NCI-H187 (cell line): ENCODE data around the gene C22orf15.

ENCODE experiments used
- DNase-seq, 2 experiments: peaks; one replicate each; lab custom pipeline; 2025; lab: John Stamatoyannopoulos, UW

Gene C22orf15

DNA sequence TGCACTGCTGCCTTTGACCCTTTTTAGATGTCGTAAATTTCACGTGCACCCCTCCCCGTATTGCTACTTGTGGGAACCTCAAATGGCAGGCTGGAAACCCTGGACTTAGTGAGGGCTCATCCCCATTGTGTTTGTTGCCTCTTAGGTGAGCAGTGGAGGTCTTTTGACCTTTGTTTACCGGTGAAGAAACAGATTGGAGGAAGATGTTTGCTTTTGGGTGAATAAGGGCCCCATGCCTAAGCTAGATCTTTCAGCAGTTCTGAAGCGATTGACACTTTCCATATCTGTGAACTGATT, 24.8 kb downstream of the C22orf15 start:
- no peak for DNase-seq

DNA sequence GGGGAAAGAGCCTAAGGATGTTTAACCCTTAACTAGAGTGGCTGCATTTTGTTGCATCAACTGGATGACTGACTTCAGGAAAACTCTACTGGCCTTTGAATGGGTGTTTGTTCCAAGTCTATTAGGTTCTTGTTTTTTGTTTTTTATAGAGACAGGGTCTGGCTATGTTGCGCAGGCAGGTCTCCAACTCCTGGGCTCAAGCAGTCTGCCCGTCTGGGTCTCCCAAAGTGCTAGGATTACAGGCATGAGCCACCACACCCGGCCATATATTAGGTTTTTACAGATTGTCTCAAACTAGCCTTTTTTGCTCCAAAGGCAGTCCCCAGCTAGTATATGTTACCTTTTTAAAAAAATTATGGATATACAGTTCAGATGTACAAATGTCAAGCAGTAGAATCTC, 25.1 kb downstream of the C22orf15 start:
- no peak for DNase-seq

DNA sequence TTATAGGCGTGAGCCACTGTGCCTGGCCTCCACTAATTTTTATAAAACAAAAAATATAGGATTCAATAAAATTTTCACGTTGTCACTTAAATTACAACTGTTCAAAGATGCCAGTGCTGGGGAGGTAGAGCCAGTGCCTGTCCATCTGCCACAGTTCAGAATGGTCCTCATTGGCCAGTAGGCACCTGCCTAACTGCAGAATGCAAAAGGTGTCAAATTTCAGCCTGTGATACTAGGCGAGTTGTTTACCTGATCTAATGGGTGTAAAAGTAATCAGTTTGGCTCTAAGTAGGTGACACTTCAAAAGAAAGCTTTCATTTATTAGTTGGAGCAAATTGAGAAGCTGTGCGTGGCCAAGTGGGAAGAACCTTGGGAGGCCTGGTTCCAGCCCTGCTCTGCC, 26.3 kb downstream of the C22orf15 start:
- DNase-seq: no peak

DNA sequence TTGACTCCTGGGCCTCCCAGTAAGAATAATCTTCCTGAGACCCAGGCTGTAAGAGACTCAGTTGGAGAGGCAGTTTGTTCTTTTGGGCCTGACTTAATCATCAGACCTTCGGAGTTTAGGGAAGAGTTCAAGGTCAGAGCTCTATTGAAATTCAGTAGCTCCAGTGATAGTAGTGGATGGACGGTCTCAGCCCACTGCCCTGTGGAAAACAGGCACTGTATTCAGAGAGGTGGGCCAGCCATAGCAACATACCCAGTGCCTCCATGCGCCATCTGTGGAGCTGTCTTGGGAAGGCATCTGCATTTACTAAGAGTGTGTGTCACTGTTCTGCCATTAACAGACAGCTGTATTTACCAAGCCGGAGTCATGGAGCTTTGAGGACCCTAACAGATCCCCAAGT, 26.8 kb downstream of the C22orf15 start:
- no peak for DNase-seq

DNA sequence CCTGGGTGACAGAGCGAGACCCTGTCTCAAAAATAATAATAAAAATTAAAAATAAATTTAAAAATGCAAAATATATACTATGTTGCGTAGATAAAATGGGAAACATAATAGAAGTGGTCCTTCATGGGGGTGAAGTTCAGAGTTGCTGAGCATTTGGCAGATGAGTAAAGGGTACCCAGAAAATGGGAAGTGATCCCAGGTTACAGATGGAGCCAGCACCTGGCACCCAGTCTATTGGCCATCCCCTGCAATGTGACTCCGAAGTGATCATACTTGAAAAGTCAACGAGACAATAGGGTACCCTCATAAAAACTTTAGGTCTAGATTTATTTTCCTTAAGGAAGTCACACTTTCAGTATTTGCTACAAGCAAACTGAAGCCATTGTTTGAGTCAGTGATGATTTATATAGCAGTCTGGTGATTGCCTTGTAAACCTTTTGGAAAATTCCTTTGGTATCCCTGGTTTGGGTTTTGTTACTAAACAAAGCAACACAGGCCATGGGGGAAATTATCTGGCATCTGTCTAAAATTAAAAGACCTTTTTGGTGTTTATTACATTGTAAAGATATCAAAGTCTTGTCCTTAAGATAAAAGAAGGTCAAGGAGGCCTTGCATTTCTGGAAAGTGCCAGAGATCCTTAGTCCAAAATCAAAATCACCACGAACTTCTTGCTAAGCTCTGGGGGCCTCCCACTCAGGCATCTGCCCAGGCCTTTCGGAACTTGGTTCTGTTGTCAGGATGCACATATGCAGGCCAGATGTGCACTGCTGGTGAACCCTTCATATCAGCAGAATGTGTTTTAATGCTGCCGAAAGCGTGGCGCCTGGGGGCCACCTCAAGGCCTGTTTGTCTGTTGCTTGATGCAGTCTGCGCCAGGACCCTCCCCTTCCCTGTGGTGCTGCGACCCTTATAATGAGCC, 28.3 kb downstream of the C22orf15 start:
- DNase-seq: no peak

DNA sequence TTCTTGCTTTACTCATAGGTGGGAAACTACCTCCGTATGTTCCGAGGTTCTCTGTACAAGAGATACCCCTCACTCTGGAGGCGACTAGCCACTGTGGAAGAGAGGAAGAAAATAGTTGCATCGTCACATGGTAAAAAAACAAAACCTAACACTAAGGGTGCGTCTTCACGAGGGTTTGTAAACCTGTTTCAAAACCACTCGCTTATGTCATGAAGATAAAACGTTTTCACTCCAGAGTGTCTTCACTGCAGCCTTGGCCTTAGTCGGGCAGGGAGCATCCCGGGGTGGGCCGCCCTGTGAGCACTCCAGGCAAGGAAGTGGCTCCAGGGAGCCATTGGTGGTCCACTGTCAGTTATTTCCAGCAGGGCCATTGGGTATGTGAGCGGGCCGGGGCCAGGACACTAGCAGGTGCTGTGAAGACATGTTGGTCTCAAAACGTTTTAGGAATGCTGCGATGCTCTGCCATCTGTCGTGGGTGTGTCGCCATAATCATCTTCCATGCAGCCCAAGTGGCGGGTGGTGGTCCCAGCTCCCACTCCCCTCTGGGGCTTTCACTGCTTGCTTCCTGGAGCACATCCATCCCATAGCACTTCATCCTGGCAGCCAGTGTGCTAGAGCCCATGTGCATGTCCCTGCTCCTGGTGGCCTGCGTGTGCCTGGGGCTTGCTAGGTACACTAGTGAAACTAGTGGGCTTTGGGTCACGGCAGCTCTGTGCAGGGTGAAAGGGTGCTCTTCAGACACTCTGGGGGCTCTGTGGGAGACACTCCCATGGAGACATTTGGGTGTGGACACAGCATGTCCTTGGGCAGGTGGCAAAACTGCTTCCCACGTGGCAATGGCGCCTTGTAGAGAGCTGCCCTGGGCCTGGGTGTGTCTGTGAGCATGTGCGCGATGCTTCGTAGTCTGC, 29.2 kb downstream of the C22orf15 start:
- no peak for DNase-seq

DNA sequence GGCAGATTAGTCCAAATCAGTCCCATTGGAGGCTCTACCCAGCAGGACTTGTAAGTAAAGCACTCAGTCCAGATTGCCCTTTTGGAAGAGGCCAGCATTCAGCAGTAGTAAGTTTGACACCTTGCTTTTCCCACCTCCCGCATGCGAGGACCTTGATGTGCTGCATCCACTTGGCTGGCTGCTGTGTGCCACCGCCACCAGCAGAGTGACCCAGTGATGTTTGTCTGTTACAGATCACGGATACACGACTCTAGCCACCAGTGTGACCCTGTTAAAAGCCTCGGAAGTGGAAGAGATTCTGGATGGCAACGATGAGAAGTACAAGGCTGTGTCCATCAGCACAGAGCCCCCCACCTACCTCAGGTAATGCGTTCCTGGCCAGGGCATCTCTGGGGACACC, 30.5 kb downstream of the C22orf15 start:
- DNase-seq: no peak

DNA sequence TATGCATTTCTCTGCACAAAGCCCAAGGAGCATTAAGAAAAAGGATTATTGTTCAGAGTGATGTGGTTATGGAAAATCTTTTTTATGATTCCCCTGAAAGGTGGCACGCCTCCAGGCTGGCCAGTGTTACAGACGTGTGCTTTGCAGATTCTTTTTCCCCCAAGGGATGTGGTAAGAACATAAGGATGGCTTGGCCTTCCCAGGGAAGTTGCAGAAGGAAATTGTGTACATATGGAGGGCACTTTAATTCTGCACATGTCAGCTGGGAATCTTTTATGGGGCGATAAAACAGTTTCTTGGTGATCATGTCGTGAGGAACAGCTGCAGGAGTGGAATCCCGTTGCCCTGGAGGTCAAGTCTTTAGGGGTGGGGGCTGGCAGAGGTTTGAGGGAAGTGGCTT, 33.7 kb downstream of the C22orf15 start:
- DNase-seq: no peak

DNA sequence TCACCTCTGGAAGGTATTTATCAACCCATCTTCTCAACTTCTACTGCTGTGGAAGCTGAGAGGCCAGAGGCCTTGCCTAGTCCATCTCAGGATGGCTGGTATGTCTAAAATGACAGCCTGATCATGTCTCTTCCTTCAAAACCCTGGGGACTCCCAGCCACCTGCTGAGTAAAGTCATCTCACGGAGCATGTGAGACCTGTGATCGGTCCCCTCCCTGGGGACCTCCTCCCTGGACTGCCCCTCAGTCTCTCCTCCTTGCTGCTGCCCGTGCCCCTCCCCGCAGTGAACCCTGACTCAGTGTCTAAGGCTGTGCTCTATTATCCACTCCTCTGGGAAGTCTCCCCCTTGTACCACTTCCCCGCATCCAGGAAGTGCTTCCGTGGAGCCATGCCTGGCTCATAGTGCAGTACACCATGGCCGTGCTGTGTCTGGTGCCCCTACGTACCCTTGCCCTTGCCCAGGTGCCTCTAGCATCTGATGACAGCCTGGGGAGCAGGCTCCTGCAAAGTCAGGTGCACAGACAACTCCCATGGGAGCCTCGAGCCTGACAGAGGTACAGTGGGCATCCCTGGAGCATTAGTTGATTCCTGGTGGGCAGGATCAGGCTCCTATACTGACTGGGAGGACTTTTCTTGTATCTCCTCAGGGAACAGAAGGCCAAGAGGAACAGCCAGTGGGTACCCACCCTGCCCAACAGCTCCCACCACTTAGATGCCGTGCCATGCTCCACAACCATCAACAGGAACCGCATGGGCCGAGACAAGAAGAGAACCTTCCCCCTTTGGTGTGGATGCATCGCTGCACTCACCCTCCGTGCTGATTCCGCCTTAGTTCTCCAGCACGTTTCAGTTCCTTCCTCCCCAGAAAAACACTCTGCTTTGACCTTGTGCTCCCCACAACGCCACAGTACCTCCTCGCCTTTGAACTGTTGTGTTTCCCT, 37.8 kb downstream of the C22orf15 start:
- DNase-seq: no peak

DNA sequence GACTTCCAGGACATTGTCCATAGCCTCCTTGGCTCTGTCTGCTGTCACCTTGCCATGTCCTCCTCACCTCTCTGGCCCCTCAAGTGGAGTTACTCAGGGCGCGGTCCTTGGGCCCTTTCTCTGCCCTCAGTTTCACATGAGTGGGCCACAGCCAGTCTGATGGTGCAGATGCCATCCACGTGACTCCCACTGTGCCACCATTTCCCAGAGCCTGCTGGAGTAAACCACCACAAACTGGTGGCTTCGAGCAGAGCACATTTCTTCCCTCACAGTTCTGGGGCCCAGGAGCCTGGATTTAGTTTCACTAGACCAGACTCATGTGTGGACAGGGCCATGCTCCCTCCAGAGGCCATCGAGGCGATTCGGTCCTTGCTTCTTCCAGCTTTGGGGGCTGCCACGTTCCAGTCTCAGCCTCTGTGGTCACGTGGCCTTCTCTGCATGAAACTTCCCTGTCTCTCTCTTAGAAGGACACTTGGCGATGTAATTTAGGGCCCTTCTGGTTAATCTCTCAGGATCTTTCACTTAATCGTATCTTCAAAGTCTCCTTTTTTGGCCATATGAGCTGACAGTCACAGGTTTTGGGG, 38.5 kb downstream of the C22orf15 start:
- DNase-seq: no peak

DNA sequence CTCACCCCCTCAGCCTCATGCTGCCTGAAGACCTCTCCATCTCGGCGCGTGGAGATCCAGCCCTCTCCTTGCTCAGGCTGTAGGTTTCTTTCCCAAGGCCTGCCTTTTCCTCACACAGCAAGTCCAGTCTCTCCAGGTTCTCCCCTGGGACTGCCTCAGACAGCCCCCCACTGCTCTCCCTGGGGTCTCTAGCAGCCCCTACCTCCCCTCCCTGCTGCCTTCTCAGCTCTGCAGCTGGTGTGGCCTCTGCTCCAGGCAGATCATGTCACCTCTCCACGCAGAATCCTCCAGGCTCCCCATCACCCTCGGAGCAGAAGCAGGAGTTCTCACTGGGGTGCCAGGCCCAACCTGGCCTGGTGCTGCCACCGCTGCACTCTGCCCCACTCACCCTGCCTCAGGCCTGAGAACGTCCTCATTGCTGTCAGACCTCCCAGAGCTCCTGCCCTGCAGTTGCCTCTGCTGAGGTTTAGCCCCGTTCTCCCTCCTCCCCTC, 39.1 kb downstream of the C22orf15 start:
- DNase-seq: no peak

DNA sequence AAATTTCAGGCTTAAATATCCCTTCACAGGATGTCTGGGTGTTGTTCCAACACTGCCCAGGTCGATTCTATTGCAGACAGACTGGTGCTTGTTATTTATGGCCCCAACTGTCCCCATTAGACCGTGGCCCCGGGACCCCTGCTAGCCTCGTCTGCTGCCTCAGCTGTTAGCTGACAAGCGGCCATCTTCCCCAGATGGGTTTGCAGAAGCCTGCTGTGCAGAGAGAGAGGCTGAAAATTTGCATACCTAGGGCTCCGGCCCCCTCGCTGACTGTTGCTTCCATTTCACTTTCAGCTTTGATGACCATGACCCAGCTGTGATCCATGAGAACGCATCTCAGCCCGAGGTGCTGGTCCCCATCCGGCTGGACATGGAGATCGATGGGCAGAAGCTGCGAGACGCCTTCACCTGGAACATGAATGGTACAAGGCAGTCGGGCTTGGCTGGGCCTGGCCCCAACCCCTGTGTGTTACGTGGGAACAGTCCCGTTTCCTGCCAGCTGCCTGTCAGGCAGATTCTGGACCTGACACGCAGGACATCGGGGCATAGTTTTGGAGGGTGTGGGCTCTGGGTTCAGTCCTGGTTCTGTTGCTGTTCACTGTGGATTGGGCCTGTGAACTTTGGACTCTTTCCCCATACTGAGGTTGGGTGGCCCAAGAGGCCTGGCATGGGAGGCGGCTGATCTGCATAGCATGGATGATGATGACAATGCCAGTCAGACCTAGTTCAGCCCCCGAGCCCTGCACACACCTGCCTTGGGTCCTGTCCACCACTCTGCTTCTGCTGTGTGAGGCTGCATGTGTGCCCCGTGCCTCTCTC, 40.4 kb downstream of the C22orf15 start:
- no peak for DNase-seq

DNA sequence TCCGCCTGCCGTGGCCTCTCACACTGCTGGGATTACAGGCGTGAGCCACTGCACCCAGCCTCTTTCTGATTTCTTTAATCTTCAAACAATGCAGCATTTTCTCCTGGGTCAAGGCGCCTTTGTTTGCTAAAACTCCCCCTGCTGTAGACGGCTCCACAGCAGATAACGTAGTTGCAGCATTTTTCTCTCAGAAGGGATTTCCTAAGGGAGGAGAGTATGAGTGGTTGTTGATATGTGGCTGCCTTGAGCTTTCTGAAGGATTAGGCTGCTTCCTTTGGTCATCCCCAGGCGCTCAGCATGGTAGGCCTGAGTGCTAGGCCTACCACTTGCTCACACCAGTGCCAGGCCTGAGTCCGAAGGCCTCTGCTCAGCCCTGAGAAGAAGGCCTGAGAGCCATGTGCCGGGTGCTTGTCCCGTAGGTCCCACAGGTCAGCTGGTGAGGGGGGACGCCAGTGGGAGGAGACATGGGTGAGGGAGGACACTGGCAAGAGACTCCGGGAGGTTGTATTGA, 42.0 kb downstream of the C22orf15 start:
- no peak for DNase-seq

DNA sequence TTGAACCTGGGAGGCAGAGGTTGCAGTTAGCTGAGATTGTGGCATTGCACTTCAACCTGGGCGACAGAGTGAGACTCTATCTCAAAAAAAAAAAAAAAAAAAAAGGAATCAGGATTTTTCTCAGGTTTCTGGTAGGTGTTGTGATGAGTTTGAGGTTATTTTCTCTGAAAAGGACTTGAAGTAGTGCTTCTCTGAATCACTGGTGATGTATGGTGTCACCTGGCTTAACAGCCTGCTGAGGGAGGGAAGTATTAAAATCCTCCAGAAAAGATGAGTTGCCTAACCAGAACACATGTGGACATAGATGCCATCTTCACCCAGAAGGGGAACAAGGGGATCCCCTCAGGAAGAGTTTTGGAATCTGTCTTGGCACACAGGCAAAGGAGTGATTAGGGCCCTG, 44.0 kb downstream of the C22orf15 start:
- no peak for DNase-seq

DNA sequence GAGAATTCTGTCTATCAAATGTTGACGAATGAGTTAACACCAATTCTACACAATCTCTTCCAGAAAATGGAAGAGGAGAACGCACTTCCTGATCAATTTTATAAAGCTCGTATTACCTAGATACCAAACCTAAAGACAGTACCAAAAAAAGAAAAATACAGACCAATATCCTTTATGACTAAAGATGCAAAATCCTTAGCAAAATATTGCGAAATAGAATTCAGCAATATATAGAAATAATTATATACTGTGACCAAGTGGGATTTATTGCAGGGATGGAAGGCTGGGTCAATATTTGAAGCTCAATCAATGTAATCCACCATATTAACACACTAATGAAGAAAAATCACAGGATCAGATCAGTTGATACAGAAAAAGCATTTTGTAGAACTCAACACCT, 49.6 kb downstream of the C22orf15 start:
- no peak for DNase-seq
